Endothelial cell of umbilical vein (primary cell): ENCODE measurements around the gene MTF1. TPM values are rescaled to one million over a fixed set of nuclear protein-coding genes. Genes with fewer than 3 reads are reported as not detected.

ENCODE experiments used
- BruUV-seq: library from RNA; stranded (reverse); fragments of 400-500 nt; replicated peaks from 2 replicates; lab custom pipeline; 2021; lab: Mats Ljungman, UMichigan
- CTCF ChIA-PET: fragments of 300-600, 350-600 bp; sonication (Branson Sonifier 250); formaldehyde crosslinking; loops from one replicate; lab custom pipeline; 2021; ENCODE audit warnings: antibody characterized with exemption, inconsistent platforms; lab: Charles Lee
- POLR2A ChIA-PET: fragments of 300-600, 350-600 bp; sonication (Branson Sonifier 250); formaldehyde crosslinking; loops from one replicate; lab custom pipeline; 2021; ENCODE audit warnings: antibody characterized with exemption, inconsistent platforms; lab: Charles Lee
- DNase-seq: peaks from one replicate; pipeline ENCODE4 v3.0.0-alpha.2; 2011; ENCODE audit warnings: low read depth, low spot score
- FAIRE-seq: peaks from 2 replicates; lab custom pipeline; 2011; peaks lifted over from hg19 to GRCh38; lab: Jason Lieb, UNC
- H2AFZ ChIP-seq: 2 replicates; pipeline ENCODE4 v1.6.0; 2012; ENCODE audit warnings: low read depth, low read length, control low read depth, inconsistent platforms
- H3K27ac ChIP-seq: 2 replicates; pipeline ENCODE4 v1.5.1; 2011; ENCODE audit warnings: low read depth, mild to moderate bottlenecking, control low read depth, low read length, moderate library complexity; ENCODE audit not compliant: insufficient read depth
- H3K27me3 ChIP-seq, 2 experiments: 2 replicates each; pipeline versions ENCODE4 v1.6.0 to v1.6.1; 2011; ENCODE audit warnings: low read length in 2 of 2, mixed read lengths in 1 of 2; ENCODE audit not compliant: control insufficient read depth in 2 of 2, insufficient read depth in 2 of 2
- H3K36me3 ChIP-seq, 2 experiments: 2 replicates in 1 of 2; 3 replicates in 1 of 2; pipeline ENCODE4 v1.5.1; 2011; ENCODE audit warnings: low read length in 2 of 2, mild to moderate bottlenecking in 1 of 2, moderate library complexity in 1 of 2; ENCODE audit not compliant: control insufficient read depth in 2 of 2, insufficient read depth in 2 of 2; ENCODE audit errors: extremely low read depth in 1 of 2
- H3K4me1 ChIP-seq: 3 replicates; pipeline ENCODE4 v1.5.1; 2011; ENCODE audit warnings: mild to moderate bottlenecking, low read length; ENCODE audit not compliant: control insufficient read depth, insufficient read depth; ENCODE audit errors: extremely low read depth
- H3K4me2 ChIP-seq: 2 replicates; pipeline ENCODE4 v1.6.1; 2011; ENCODE audit warnings: low read length, control low read depth, mixed read lengths; ENCODE audit not compliant: insufficient read depth
- H3K4me3 ChIP-seq, 3 experiments: fragments of 200-600 bp in 1 of 3; sonication (generic), shearing (Covaris generic) in 1 of 3; replicated peaks in 1 of 3; 2 replicates each; pipeline ENCODE4 v1.5.1; 2011 to 2016; ENCODE audit warnings: control low read depth in 3 of 3, low read length in 3 of 3, mild to moderate bottlenecking in 2 of 3, inconsistent platforms in 1 of 3, low read depth in 1 of 3, moderate library complexity in 1 of 3; ENCODE audit not compliant: insufficient read depth in 1 of 3
- H3K79me2 ChIP-seq: 2 replicates; pipeline ENCODE4 v1.6.0; 2012; ENCODE audit warnings: low read length, inconsistent platforms; ENCODE audit not compliant: control insufficient read depth, insufficient read depth
- H3K9ac ChIP-seq: replicated peaks from 2 replicates; pipeline ENCODE3; 2011; ENCODE audit warnings: low read length, control low read depth; ENCODE audit not compliant: insufficient read depth; ENCODE audit errors: extremely low read depth
- H3K9me1 ChIP-seq: replicated peaks from 3 replicates; pipeline ENCODE4 v1.6.0; 2011; ENCODE audit warnings: mild to moderate bottlenecking, low read length; ENCODE audit not compliant: control insufficient read depth, insufficient read depth; ENCODE audit errors: extremely low read depth
- H3K9me3 ChIP-seq: replicated peaks from 2 replicates; pipeline ENCODE4 v1.5.1; 2012; ENCODE audit warnings: low read length, inconsistent platforms; ENCODE audit not compliant: control insufficient read depth, insufficient read depth
- H4K20me1 ChIP-seq: replicated peaks from 2 replicates; pipeline ENCODE3; 2011; ENCODE audit warnings: mild to moderate bottlenecking, low read length; ENCODE audit not compliant: control insufficient read depth, insufficient read depth; ENCODE audit errors: extremely low read depth
- EZH2 ChIP-seq: IDR thresholded peaks from 2 replicates; pipeline ENCODE4 v1.6.1; 2012; ENCODE audit warnings: borderline replicate concordance, low read depth, mild to moderate bottlenecking, moderate library complexity, low read length, inconsistent platforms; ENCODE audit not compliant: severe bottlenecking
- FOS ChIP-seq: IDR thresholded peaks from 2 replicates; pipeline ENCODE4 v1.6.1; 2011; ENCODE audit warnings: mild to moderate bottlenecking, low read length, moderate library complexity, borderline replicate concordance; ENCODE audit not compliant: insufficient read depth
- GATA2 ChIP-seq: IDR thresholded peaks from 2 replicates; pipeline ENCODE4 v1.7.0; 2011; ENCODE audit warnings: low read depth, mild to moderate bottlenecking, moderate library complexity, mixed read lengths, low read length; ENCODE audit not compliant: insufficient read length, insufficient read depth
- JUN ChIP-seq: IDR thresholded peaks from 2 replicates; pipeline ENCODE4 v1.6.1; 2011; ENCODE audit warnings: borderline replicate concordance, low read depth; ENCODE audit not compliant: insufficient read length, insufficient read depth
- MYC ChIP-seq: IDR thresholded peaks from one replicate; pipeline ENCODE4 v1.6.1; 2011; ENCODE audit warnings: mild to moderate bottlenecking, low read depth, low read length
- POLR2A ChIP-seq: IDR thresholded peaks from 2 replicates; pipeline ENCODE4 v1.6.1; 2012; ENCODE audit warnings: low read depth, mild to moderate bottlenecking, control low read depth, low read length
- POLR2AphosphoS5 ChIP-seq: IDR thresholded peaks from 2 replicates; pipeline ENCODE4 v1.6.1; 2012; ENCODE audit warnings: low read depth, mild to moderate bottlenecking, control low read depth, low read length, moderate library complexity; ENCODE audit not compliant: insufficient read depth
- dilution Hi-C: fragments of 300-500 bp; cut with MboI; formaldehyde crosslinking; loops from one replicate; pipeline ENCODE4 v1.15.0; 2019; ENCODE audit warnings: low sequenced_read_pairs; ENCODE audit not compliant: extremely low pct_ligation_motif_present
- intact Hi-C: fragments of 100-400 bp; cut with micrococcal nuclease; formaldehyde crosslinking; loops from one replicate; pipeline ENCODE4 v1.10.0; 2022
- polyA plus RNA-seq, 4 experiments: library from polyadenylated mRNA; depleted of rRNA in 3 of 4; stranded (reverse) in 3 of 4; unstranded in 1 of 4; fragments of >200 nt; gene quantifications; 2 replicates each; pipeline versions ENCODE4 v1.2.1 to v1.2.3, GENCODE V29; 2011 to 2012; ENCODE audit warnings: missing spikeins in 1 of 4
- total RNA-seq: library from RNA; stranded (reverse); gene quantifications from 2 replicates; pipeline ENCODE4 v1.2.3, GENCODE V29; 2021
- TF ChIP-seq, protein P1 (sequence below), 2 donors: IDR thresholded peaks; 1 replicate in 1 of 2; 2 replicates in 1 of 2; pipeline ENCODE4 v1.5.1; 2011; ENCODE audit warnings: low read length in 2 of 2, mild to moderate bottlenecking in 2 of 2, moderate library complexity in 2 of 2, control low read depth in 1 of 2, inconsistent platforms in 1 of 2, low read depth in 1 of 2; ENCODE audit not compliant: insufficient read depth in 1 of 2; ENCODE audit errors: extremely low read depth in 1 of 2
- TF ChIP-seq, protein P2 (sequence below): IDR thresholded peaks from 2 replicates; pipeline ENCODE4 v1.6.1; 2011; ENCODE audit not compliant: insufficient read depth, insufficient read length

MTF1 gene
- total and polyA plus RNA-seq, 2 donors (not counting 3 experiments of a cell fraction or from before 2014, with no cell fraction given), result 4.9 to 18.5 TPM

DNA sequence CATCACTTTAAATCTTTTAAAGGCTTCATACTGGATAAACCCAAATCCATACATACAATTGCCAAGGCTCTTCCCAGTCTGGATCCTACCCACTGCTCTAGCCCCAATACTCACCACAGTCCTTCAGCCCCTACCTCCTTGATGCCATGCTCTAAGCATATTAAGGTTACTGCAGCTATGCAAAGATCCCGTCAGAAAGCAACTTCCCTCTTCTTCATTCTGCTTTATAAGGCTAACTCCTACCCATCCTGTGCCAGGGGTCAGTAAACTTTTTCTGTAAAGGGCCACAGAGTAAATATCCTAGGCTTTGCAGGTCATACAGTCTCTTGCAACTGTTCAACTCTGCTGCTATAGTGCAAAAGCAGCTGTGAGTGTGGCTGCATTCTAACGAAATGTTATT, 34.3 kb upstream of the MTF1 start:
- DNase-seq (no peak), FAIRE-seq (no peak)
- ChIA-PET CTCF (no interaction called here), POLR2A (no interaction called here)
- intact Hi-C loops, result loop anchor here (5.0 kb wide), 1 partner anchor 54 kb away; the partner anchor contains the start of gene INPP5B
- Histone ChIP-seq H3K4me2 (no peak overlapping the region), H3K9ac (no peak overlapping the region), H3K27ac (no peak overlapping the region), H4K20me1 (no peaks in the 10 kb centered on the region), H3K9me1 (no peaks in the 10 kb centered on the region), H3K4me3 (no peak overlapping the region), H3K9me3 (no peaks in the 10 kb centered on the region), H3K79me2 (no peaks in the 10 kb centered on the region), H3K27me3 (no peaks in the 10 kb centered on the region), H3K4me1 (no peaks in the 10 kb centered on the region), H3K36me3 (peaks cover 2 to 5% of the 10 kb centered on the region in 2 experiments), H2AFZ (no peak overlapping the region)
- TF ChIP-seq POLR2AphosphoS5 (no peak), POLR2A (no peak), JUN (no peak), GATA2 (no peak), EZH2 (no peak), MYC (no peak), FOS (no peak)
- TF ChIP-seq, protein P1, sequence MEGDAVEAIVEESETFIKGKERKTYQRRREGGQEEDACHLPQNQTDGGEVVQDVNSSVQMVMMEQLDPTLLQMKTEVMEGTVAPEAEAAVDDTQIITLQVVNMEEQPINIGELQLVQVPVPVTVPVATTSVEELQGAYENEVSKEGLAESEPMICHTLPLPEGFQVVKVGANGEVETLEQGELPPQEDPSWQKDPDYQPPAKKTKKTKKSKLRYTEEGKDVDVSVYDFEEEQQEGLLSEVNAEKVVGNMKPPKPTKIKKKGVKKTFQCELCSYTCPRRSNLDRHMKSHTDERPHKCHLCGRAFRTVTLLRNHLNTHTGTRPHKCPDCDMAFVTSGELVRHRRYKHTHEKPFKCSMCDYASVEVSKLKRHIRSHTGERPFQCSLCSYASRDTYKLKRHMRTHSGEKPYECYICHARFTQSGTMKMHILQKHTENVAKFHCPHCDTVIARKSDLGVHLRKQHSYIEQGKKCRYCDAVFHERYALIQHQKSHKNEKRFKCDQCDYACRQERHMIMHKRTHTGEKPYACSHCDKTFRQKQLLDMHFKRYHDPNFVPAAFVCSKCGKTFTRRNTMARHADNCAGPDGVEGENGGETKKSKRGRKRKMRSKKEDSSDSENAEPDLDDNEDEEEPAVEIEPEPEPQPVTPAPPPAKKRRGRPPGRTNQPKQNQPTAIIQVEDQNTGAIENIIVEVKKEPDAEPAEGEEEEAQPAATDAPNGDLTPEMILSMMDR (IDR thresholded peaks at IDR 0.05; ENCODE audit: extremely low read depth in 1 of 2, insufficient read depth in 1 of 2, low read depth in 1 of 2, low read length in 2 of 2), result no peak
- TF ChIP-seq, protein P2, sequence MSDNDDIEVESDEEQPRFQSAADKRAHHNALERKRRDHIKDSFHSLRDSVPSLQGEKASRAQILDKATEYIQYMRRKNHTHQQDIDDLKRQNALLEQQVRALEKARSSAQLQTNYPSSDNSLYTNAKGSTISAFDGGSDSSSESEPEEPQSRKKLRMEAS, result no peak
- BruUV-seq, result no TSS peak
- dilution Hi-C loops, result no loop called here
